Lung (tissue), 12 donors: ENCODE results near the gene RPS19BP1. TPM values are rescaled to one million over a fixed set of nuclear protein-coding genes. Genes with fewer than 3 reads are reported as not detected.

ENCODE experiments used
- ATAC-seq: fragments of 200-7000 bp; cut with Tn5 transposase; one replicate; pipeline ENCODE4 v1.9.1; 2020; ENCODE audit warnings: moderate number of reproducible peaks; ENCODE audit not compliant: insufficient read depth, low FRiP score
- DNase-seq, 3 donors: peaks; one replicate each; pipeline ENCODE4 v3.0.0-alpha.2; 2013 to 2017
- H3K27ac ChIP-seq, 2 donors: one replicate each; pipeline ENCODE4 v1.5.1; 2013; ENCODE audit warnings: mild to moderate bottlenecking in 2 of 2, moderate library complexity in 2 of 2, control low read depth in 1 of 2, inconsistent platforms in 1 of 2, low read depth in 1 of 2, low read length in 1 of 2
- H3K27me3 ChIP-seq, 3 donors: one replicate each; pipeline ENCODE4 v1.5.1; 2013; ENCODE audit warnings: low read length in 2 of 3; ENCODE audit not compliant: control insufficient read depth in 3 of 3, insufficient read depth in 3 of 3
- H3K36me3 ChIP-seq, 4 donors: one replicate each; pipeline ENCODE4 v1.5.1; 2013; ENCODE audit warnings: low read length in 4 of 4, mild to moderate bottlenecking in 1 of 4, moderate library complexity in 1 of 4; ENCODE audit not compliant: control insufficient read depth in 4 of 4, insufficient read depth in 4 of 4
- H3K4me1 ChIP-seq, 5 donors: one replicate each; pipeline ENCODE4 v1.5.1; 2013; ENCODE audit warnings: low read length in 5 of 5, mild to moderate bottlenecking in 2 of 5, moderate library complexity in 1 of 5; ENCODE audit not compliant: control insufficient read depth in 5 of 5, insufficient read depth in 5 of 5
- H3K4me3 ChIP-seq: one replicate; pipeline ENCODE4 v1.5.1; 2013; ENCODE audit warnings: mild to moderate bottlenecking, control low read depth, moderate library complexity
- H3K9ac ChIP-seq, 2 donors: one replicate each; pipeline ENCODE4 v1.5.1; 2013; ENCODE audit warnings: low read length in 2 of 2, control low read depth in 1 of 2; ENCODE audit not compliant: insufficient read depth in 1 of 2
- H3K9me3 ChIP-seq, 4 donors: one replicate each; pipeline ENCODE4 v1.5.1; 2013; ENCODE audit warnings: low read length in 3 of 4, mild to moderate bottlenecking in 1 of 4, moderate library complexity in 1 of 4; ENCODE audit not compliant: control insufficient read depth in 4 of 4, insufficient read depth in 3 of 4
- WGBS, 2 donors: extraction: QIAGEN DNeasy Blood & Tissue Kit; methylation state at CpG; one replicate each; pipeline ENCODE4 v1.1.7; 2013; 5-methylcytosine and 5-hydroxymethylcytosine counted together
- polyA plus RNA-seq, 2 donors: library from polyadenylated mRNA; stranded (reverse); fragments of 200-250 nt; gene quantifications; one replicate each; pipeline ENCODE4 v1.2.1, GENCODE V29; 2013
- total RNA-seq, 2 donors: library from RNA; depleted of rRNA in 1 of 2; stranded (reverse); fragments of >200 nt in 1 of 2; gene quantifications; one replicate each; pipeline ENCODE4 v1.2.1, GENCODE V29; 2014 to 2021
- TF ChIP-seq, protein P1 (sequence below): IDR thresholded peaks from 2 replicates; pipeline ENCODE4 v1.5.1; 2012; ENCODE audit warnings: mild to moderate bottlenecking; ENCODE audit errors: control extremely low read depth, extremely low read depth
- donor health status: control.
- donor health status: control.
- donor health status: Bipolar disorder and iron deficiency.
- donor health status: healthy.
- donor health status: DM: yes; HTN: yes; CAD: no.

The RPS19BP1 gene
- total and polyA plus RNA-seq, 4 donors = 50.0 to 199 (median 135) TPM

- ATAC-seq (no peak), DNase-seq (no peak)
- H3K9me3 ChIP-seq = no peaks in the 10 kb centered on the region
- H3K27me3 ChIP-seq = no peaks in the 10 kb centered on the region
- peaks cover 0 to 11% (median 7%) of the 10 kb centered on the region in 4 donors for H3K36me3 ChIP-seq
- 44 to 54% methylated on average over 11 to 13 of the region's 13 CpGs for WGBS, 2 donors
- H3K4me3 ChIP-seq = no peak overlapping the region
- no peak overlapping the region for H3K27ac ChIP-seq
- H3K9ac ChIP-seq = no peak overlapping the region
- TF ChIP-seq, protein P1, sequence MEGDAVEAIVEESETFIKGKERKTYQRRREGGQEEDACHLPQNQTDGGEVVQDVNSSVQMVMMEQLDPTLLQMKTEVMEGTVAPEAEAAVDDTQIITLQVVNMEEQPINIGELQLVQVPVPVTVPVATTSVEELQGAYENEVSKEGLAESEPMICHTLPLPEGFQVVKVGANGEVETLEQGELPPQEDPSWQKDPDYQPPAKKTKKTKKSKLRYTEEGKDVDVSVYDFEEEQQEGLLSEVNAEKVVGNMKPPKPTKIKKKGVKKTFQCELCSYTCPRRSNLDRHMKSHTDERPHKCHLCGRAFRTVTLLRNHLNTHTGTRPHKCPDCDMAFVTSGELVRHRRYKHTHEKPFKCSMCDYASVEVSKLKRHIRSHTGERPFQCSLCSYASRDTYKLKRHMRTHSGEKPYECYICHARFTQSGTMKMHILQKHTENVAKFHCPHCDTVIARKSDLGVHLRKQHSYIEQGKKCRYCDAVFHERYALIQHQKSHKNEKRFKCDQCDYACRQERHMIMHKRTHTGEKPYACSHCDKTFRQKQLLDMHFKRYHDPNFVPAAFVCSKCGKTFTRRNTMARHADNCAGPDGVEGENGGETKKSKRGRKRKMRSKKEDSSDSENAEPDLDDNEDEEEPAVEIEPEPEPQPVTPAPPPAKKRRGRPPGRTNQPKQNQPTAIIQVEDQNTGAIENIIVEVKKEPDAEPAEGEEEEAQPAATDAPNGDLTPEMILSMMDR = no peak
- H3K4me1 ChIP-seq = peaks cover 3 to 21% (median 6%) of the 10 kb centered on the region in 5 donors
These were observed 2.8 kb upstream of the RPS19BP1 start for GRCh38 chr22:39535357-39535725.

DNA sequence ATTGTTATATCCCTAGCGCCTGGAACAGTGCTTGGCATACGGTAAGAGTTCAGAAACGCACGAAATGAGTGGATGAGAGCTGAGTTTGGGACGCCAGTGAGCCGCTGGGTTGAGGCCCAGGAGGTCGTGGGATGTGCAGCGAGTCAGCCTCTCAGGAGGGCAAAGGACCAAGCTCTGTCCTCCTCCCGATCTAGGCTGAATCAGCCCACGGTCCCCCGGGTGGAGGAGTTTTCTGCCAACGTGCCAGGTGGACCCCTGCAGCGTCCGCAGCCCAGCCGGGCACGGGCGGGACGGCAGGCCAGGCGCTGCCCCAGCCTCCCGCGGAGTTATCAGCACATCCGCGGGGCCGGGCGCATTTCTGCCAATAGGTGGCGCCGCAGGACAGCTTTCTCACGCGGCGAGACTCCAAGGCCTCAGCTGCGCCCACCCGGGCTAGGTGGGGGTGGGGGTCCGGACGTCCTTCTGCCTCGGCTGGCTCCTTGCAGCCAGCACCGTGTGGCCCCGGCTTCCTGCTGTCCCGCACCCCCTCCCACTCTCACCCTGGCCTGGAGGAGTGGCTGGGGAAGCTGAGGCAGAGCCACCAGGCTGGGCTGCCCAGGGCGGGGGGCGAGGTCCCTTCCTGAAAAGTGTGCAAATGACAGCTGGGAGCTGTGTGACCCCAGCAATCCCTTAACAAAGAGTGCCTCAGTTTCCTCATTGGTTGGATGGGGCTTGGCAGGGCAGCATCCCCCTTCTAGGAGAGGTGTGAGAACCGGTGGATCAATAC, 2.2 kb upstream of the RPS19BP1 start:
- WGBS, 2 donors = 9 to 16% methylated on average over 41 of the region's 41 CpGs
- Histone ChIP-seq H3K9me3 (no peaks in the 10 kb centered on the region), H3K27ac (no peak overlapping the region), H3K4me1 (peaks cover 5 to 24% (median 6%) of the 10 kb centered on the region in 5 donors), H3K4me3 (no peak overlapping the region), H3K36me3 (peaks cover 0 to 13% (median 9%) of the 10 kb centered on the region in 4 donors), H3K9ac (no peak overlapping the region), H3K27me3 (no peaks in the 10 kb centered on the region)
- ATAC-seq (no peak), DNase-seq (peak; percentile 88 to 91 (median 88))
- TF ChIP-seq, protein P1 = peak; percentile 89

- TF ChIP-seq, protein P1 = no peak
- H3K9me3 ChIP-seq = no peaks in the 10 kb centered on the region
- WGBS, 2 donors = 81 to 91% methylated on average over 12 of the region's 12 CpGs
- H3K9ac ChIP-seq = no peak overlapping the region
- ATAC-seq (no peak), DNase-seq (no peak)
- no peak overlapping the region for H3K27ac ChIP-seq
- H3K36me3 ChIP-seq = peaks cover 0 to 14% (median 11%) of the 10 kb centered on the region in 4 donors
- H3K4me3 ChIP-seq = no peak overlapping the region
- H3K4me1 ChIP-seq = peaks cover 6 to 31% (median 11%) of the 10 kb centered on the region in 5 donors
- H3K27me3 ChIP-seq = no peaks in the 10 kb centered on the region
These were observed 1.6 kb upstream of the RPS19BP1 start for GRCh38 chr22:39534092-39534506.
